Mesendoderm (in vitro differentiated cells): ENCODE results near the gene CTLA4.

Experiments used
- DNase-seq: peaks from one replicate; pipeline ENCODE4 v3.0.0; 2013
- H2AK5ac ChIP-seq: 2 replicates; pipeline ENCODE4 v1.6.1; 2013; ENCODE audit warnings: low read length, inconsistent platforms
- H2BK120ac ChIP-seq: 2 replicates; pipeline ENCODE4 v1.6.1; 2013; ENCODE audit warnings: low read depth, mild to moderate bottlenecking, low read length, moderate library complexity, mixed read lengths
- H2BK15ac ChIP-seq: replicated peaks from 2 replicates; pipeline ENCODE4 v1.6.1; 2013; ENCODE audit warnings: low read depth, mild to moderate bottlenecking, moderate library complexity
- H2BK5ac ChIP-seq: 2 replicates; pipeline ENCODE4 v1.6.1; 2013; ENCODE audit warnings: low read length, inconsistent platforms
- H3K18ac ChIP-seq: 2 replicates; pipeline ENCODE4 v1.6.1; 2013; ENCODE audit warnings: mild to moderate bottlenecking, low read length, mixed read lengths
- H3K23ac ChIP-seq: one replicate; pipeline ENCODE4 v1.6.1; 2013; ENCODE audit warnings: low read length
- H3K27ac ChIP-seq: 2 replicates; pipeline ENCODE4 v1.5.1; 2013; ENCODE audit warnings: low read depth, mild to moderate bottlenecking, inconsistent platforms, low read length, moderate library complexity
- H3K27me3 ChIP-seq: 2 replicates; pipeline ENCODE4 v1.6.1; 2013; ENCODE audit warnings: low read length, control low read depth, mild to moderate bottlenecking, inconsistent platforms; ENCODE audit not compliant: insufficient read depth, poor library complexity
- H3K36me3 ChIP-seq: 2 replicates; pipeline ENCODE4 v1.6.1; 2013; ENCODE audit warnings: low read length, inconsistent platforms; ENCODE audit not compliant: control insufficient read depth, insufficient read depth
- H3K4ac ChIP-seq: one replicate; pipeline ENCODE4 v1.6.1; 2013; ENCODE audit warnings: low read depth, mild to moderate bottlenecking, low read length, moderate library complexity
- H3K4me1 ChIP-seq: 2 replicates; pipeline ENCODE4 v1.6.1; 2013; ENCODE audit warnings: low read depth, low read length, inconsistent platforms; ENCODE audit not compliant: control insufficient read depth
- H3K4me2 ChIP-seq: 2 replicates; pipeline ENCODE4 v1.6.1; 2013; ENCODE audit warnings: low read length
- H3K4me3 ChIP-seq: 2 replicates; pipeline ENCODE4 v1.5.1; 2013; ENCODE audit warnings: mild to moderate bottlenecking, low read length
- H3K56ac ChIP-seq: one replicate; pipeline ENCODE4 v1.6.1; 2013; ENCODE audit warnings: low read length
- H3K79me1 ChIP-seq: 2 replicates; pipeline ENCODE4 v1.6.1; 2013; ENCODE audit warnings: low read length, inconsistent platforms
- H3K79me2 ChIP-seq: 2 replicates; pipeline ENCODE4 v1.6.1; 2013; ENCODE audit warnings: mild to moderate bottlenecking, low read length; ENCODE audit not compliant: control insufficient read depth, insufficient read depth
- H3K9ac ChIP-seq: 2 replicates; pipeline ENCODE4 v1.6.1; 2013; ENCODE audit warnings: low read length, inconsistent platforms
- H4K5ac ChIP-seq: one replicate; pipeline ENCODE4 v1.6.1; 2013; ENCODE audit warnings: low read length
- H4K8ac ChIP-seq: one replicate; pipeline ENCODE4 v1.6.1; 2013; ENCODE audit warnings: low read depth, mild to moderate bottlenecking, control low read depth, low read length, moderate library complexity
- WGBS: extraction: QIAGEN DNeasy Blood & Tissue Kit; methylation state at CpG from one replicate; pipeline ENCODE4 v1.1.7; 2013; ENCODE audit warnings: low lambda C conversion rate, missing lambda C conversion rate; ENCODE audit not compliant: insufficient coverage; ENCODE audit errors: extremely low coverage; 5-methylcytosine and 5-hydroxymethylcytosine counted together

The CTLA4 gene

GRCh38 chr2:203887677-203888076 is 20.1 kb downstream of the CTLA4 start:
- Histone ChIP-seq H3K4me3 (no peak overlapping the region), H3K79me1 (no peaks in the 10 kb centered on the region), H4K5ac (no peak overlapping the region), H3K36me3 (no peaks in the 10 kb centered on the region), H2AK5ac (no peak overlapping the region), H2BK120ac (no peak overlapping the region), H3K23ac (no peak overlapping the region), H3K18ac (no peak overlapping the region), H3K4me1 (no peaks in the 10 kb centered on the region), H2BK15ac (no peak overlapping the region), H3K4ac (no peak overlapping the region), H3K27ac (no peak overlapping the region), H4K8ac (no peak overlapping the region), H2BK5ac (no peak overlapping the region), H3K4me2 (no peak overlapping the region), H3K27me3 (no peaks in the 10 kb centered on the region), H3K79me2 (no peaks in the 10 kb centered on the region), H3K9ac (no peak overlapping the region), H3K56ac (no peak overlapping the region)
- DNase-seq, result no peak

DNA sequence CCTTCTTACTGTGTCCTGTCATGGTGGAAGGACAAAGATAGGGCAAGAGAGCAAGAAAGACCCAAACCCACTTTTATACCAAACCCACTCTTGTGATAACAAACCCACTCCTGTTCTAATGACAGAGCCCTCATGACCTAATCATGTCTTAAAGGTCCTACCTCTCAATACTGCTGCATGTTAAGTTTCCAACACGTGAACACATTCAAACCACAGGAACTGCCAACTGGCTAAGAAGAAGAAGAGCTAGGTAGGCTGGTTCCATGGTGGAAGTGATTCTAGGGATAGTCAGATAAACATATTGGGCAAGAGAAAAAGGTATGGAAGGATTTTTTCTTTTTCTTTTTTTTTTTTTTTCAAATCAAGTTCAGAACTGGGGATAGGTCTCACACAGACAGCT is 22.0 kb downstream of the CTLA4 start:
- no peak overlapping the region for H3K4me3 ChIP-seq
- H3K23ac ChIP-seq, result no peak overlapping the region
- no peak overlapping the region for H2BK120ac ChIP-seq
- H3K36me3 ChIP-seq, result no peaks in the 10 kb centered on the region
- no peaks in the 10 kb centered on the region for H3K27me3 ChIP-seq
- no peak for DNase-seq
- H2AK5ac ChIP-seq, result no peak overlapping the region
- no peaks in the 10 kb centered on the region for H3K79me1 ChIP-seq
- H3K9ac ChIP-seq, result no peak overlapping the region
- no peak overlapping the region for H2BK15ac ChIP-seq
- no peak overlapping the region for H3K4ac ChIP-seq
- no CpG with 5 or more reads among the region's 1 CpG for WGBS
- no peaks in the 10 kb centered on the region for H3K79me2 ChIP-seq
- no peak overlapping the region for H4K5ac ChIP-seq
- no peak overlapping the region for H3K27ac ChIP-seq
- no peak overlapping the region for H4K8ac ChIP-seq
- no peak overlapping the region for H3K56ac ChIP-seq
- H2BK5ac ChIP-seq, result no peak overlapping the region
- H3K4me2 ChIP-seq, result no peak overlapping the region
- no peaks in the 10 kb centered on the region for H3K4me1 ChIP-seq
- H3K18ac ChIP-seq, result no peak overlapping the region

DNA sequence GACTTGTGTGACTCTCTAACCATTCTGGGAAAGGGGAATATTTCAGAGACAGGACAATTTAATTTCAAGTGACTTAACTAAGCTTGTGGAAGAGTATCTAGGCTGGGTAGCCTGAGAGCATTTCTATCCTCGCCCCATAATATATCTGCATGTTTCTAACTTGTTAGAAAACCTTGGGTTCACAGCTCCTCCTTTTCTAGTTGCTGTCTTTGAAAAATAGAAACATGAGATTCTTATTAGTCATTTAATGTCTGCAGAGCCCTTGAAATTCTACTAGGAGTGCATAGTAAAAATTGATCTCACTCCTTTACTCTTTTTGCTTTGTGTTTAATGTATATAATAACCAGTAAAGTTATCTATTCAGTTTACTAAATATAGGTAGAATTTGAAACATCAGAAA is 22.4 kb downstream of the CTLA4 start:
- WGBS, result no CpG with 5 or more reads among the region's 1 CpG
- Histone ChIP-seq H2BK120ac (no peak overlapping the region), H3K23ac (no peak overlapping the region), H3K9ac (no peak overlapping the region), H4K8ac (no peak overlapping the region), H2BK5ac (no peak overlapping the region), H2AK5ac (no peak overlapping the region), H2BK15ac (no peak overlapping the region), H3K27ac (no peak overlapping the region), H3K79me2 (no peaks in the 10 kb centered on the region), H3K4me3 (no peak overlapping the region), H4K5ac (no peak overlapping the region), H3K4me1 (no peaks in the 10 kb centered on the region), H3K79me1 (no peaks in the 10 kb centered on the region), H3K27me3 (no peaks in the 10 kb centered on the region), H3K56ac (no peak overlapping the region), H3K4me2 (no peak overlapping the region), H3K18ac (no peak overlapping the region), H3K4ac (no peak overlapping the region), H3K36me3 (no peaks in the 10 kb centered on the region)
- DNase-seq, result no peak

DNA sequence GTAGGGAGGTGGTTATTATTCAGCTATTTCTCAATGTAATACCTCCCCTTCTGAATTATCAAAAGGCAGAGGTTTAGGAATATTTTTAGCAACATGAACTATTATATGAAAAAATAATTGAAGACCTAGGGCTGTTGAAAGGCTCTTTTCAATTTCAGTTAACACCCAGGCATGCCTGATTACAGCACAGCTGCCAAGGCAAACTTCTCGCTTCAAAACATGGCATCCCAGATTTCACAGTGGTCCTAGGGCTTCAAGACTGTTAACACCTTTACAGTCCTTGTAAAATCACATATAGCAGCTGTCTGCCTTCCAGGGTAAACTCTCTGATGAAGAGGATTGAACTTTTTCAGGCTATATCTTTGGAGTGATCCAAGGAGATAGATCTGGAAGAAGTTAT is 23.2 kb downstream of the CTLA4 start:
- Histone ChIP-seq H2BK120ac (no peak overlapping the region), H4K8ac (no peak overlapping the region), H2AK5ac (no peak overlapping the region), H3K79me1 (no peaks in the 10 kb centered on the region), H3K18ac (no peak overlapping the region), H3K56ac (no peak overlapping the region), H3K4me2 (no peak overlapping the region), H3K4me1 (no peaks in the 10 kb centered on the region), H3K79me2 (no peaks in the 10 kb centered on the region), H3K4me3 (no peak overlapping the region), H3K9ac (no peak overlapping the region), H3K23ac (no peak overlapping the region), H3K36me3 (no peaks in the 10 kb centered on the region), H4K5ac (no peak overlapping the region), H2BK5ac (no peak overlapping the region), H3K27ac (no peak overlapping the region), H3K27me3 (no peaks in the 10 kb centered on the region), H2BK15ac (no peak overlapping the region), H3K4ac (no peak overlapping the region)
- DNase-seq, result no peak
- no CpG with 5 or more reads among the region's 1 CpG for WGBS

DNA sequence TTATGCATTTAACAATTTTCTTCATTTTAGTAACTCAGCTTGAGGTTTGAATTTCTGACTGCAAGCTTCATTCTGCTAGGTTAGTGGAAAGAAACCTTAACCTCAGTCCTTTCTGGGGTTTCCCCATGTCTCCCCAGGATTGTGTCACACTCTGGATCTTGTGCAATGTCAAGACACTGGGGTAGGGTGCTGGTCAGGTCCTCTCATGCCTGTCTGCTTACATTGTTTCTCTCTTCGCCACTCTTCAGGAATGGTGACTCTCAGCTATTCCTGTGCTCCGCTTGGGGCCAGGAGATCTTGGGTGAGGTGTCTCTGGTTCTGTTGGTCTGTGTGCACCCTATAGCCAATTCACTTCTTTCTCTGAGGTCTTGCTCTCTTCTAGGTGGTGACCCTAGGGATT is 23.9 kb downstream of the CTLA4 start:
- no peak overlapping the region for H3K27ac ChIP-seq
- H2BK15ac ChIP-seq, result no peak overlapping the region
- no peak overlapping the region for H2AK5ac ChIP-seq
- no peaks in the 10 kb centered on the region for H3K79me2 ChIP-seq
- no peak overlapping the region for H3K18ac ChIP-seq
- H3K79me1 ChIP-seq, result no peaks in the 10 kb centered on the region
- no CpG with 5 or more reads among the region's 2 CpGs for WGBS
- no peak for DNase-seq
- H3K23ac ChIP-seq, result no peak overlapping the region
- no peak overlapping the region for H4K8ac ChIP-seq
- no peak overlapping the region for H3K4me2 ChIP-seq
- H3K4ac ChIP-seq, result no peak overlapping the region
- H3K9ac ChIP-seq, result no peak overlapping the region
- H2BK120ac ChIP-seq, result no peak overlapping the region
- no peaks in the 10 kb centered on the region for H3K36me3 ChIP-seq
- H3K4me1 ChIP-seq, result no peaks in the 10 kb centered on the region
- H3K27me3 ChIP-seq, result no peaks in the 10 kb centered on the region
- H2BK5ac ChIP-seq, result no peak overlapping the region
- no peak overlapping the region for H3K56ac ChIP-seq
- H3K4me3 ChIP-seq, result no peak overlapping the region
- no peak overlapping the region for H4K5ac ChIP-seq

DNA sequence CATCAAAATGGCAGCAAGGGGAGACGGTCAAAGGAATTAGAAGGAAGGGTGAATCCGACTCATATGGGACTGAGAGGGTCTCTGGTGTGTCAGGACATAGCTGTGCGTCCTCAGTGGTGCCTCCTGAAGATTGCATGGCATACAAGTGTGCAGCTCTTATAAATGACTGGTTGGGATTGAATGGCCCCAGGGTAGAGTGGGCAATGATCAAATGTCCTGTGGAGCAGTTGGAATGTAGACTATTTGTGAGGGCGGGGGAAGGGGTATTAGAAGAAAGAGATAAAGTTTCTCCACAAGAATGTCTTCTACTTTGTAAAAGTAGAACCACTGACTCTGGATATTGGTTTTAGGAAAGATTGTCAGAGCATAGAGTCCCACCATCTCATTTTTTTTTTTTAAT is 24.6 kb downstream of the CTLA4 start:
- H3K79me2 ChIP-seq, result no peaks in the 10 kb centered on the region
- H3K4ac ChIP-seq, result no peak overlapping the region
- no peaks in the 10 kb centered on the region for H3K4me1 ChIP-seq
- H4K5ac ChIP-seq, result no peak overlapping the region
- H3K9ac ChIP-seq, result no peak overlapping the region
- H3K4me2 ChIP-seq, result no peak overlapping the region
- H3K27ac ChIP-seq, result no peak overlapping the region
- no peak overlapping the region for H2AK5ac ChIP-seq
- no peak overlapping the region for H2BK120ac ChIP-seq
- H3K36me3 ChIP-seq, result no peaks in the 10 kb centered on the region
- DNase-seq, result peak; percentile 48
- no peak overlapping the region for H3K4me3 ChIP-seq
- no CpG with 5 or more reads among the region's 4 CpGs for WGBS
- no peak overlapping the region for H4K8ac ChIP-seq
- no peaks in the 10 kb centered on the region for H3K27me3 ChIP-seq
- H3K79me1 ChIP-seq, result no peaks in the 10 kb centered on the region
- no peak overlapping the region for H3K18ac ChIP-seq
- no peak overlapping the region for H3K23ac ChIP-seq
- H3K56ac ChIP-seq, result no peak overlapping the region
- no peak overlapping the region for H2BK5ac ChIP-seq
- no peak overlapping the region for H2BK15ac ChIP-seq
